Measurements from ENCODE around the gene TNNC2.
A peak's percentile ranks its signal among the peaks of the same experiment; 100 is the strongest.
"Not testable (repeated sequence)": the region's sequence is repeated elsewhere in the genome, so short reads cannot be mapped to it uniquely, and the experiment has no call there.

TNNC2 gene

DNA sequence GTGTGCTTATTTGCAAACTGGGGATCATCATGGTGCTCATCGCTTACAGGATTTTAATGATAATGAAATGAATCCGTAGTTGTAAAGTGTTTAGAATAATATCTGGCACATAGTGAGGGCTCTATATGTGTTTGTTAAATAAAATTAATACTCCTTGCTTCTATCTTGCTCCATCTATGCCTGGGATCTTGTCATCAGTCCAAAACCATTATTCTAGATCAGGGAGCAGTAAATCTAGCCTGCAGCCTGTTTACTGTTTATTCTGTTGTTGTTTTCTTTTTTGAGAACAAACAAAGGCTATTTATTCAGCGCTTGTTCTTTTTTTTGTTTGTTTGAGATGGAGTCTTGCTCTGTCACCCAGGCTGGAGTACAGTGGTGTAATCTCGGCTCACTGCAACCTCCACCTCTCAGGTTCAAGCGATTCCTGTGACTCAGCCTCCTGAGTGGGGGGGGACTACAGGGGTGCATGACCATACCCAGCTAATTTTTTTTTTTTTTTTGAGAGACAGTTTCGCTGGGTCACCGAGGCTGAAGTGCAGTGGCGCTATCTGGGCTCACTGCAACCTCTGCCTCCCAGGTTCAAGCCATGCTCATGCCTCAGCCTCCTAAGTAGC, 22.0 kb upstream of the TNNC2 start:
- no peak for DNase-seq (ENCODE audit: low read depth in 3 of 3)

DNA sequence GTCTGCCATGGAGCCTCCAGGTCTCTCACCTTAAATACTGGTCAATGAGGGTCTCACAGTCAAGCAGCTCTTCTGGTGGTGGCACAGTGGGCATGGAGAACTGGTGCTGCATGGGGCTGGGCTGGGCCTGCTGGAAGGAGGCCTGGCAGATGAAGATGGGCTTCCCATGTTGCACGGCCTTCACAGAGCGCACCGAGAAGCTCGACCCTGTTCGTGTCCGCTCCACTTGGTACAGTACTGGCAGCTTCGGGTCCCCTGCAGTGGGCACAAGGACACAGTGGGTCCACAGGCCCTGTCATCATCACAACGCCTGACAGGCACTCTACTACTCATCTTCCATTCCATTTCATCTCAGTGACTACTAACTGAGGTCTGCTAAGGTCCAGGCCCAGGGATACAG, 21.3 kb upstream of the TNNC2 start:
- DNase-seq (ENCODE audit: low read depth in 3 of 3) = no peak

DNA sequence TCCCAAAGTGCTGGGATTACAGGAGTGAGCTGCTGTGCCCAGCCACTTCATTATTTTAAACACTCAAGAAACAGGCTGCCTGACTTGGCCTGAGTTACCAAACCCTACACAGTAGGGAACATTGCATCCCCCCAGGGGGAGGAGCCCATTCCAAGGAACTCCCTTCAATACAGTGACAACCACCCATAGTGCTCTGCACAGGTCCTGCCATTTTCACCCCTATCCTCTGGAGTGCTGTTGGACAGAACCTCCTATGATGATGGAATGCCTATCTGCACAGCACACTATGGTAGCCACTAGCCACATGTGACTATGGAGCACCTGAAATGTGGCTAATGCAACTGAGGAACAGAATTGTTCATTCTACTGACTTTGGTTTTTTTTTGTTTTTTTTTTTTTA, 18.3 kb upstream of the TNNC2 start:
- DNase-seq (ENCODE audit: low read depth in 3 of 3) = no peak

DNA sequence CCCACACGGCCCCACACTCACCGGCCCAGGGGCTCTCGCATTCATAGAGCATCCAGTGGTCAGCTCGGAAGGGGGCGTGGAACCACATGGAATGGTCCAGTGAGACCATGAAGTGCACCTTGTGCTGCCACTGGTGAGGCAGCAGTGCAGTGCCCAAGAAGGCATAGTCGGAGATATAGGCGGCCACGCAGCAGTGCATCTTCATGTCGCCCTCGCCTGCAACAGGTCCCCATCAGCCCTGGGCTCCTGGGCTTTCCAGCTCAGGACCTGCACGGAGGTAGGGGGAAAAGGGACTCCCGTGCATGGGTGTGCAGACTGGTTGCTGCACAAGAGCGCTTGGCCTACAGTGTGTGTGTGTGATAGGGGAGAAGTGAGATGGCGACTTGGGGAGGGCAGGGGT, 16.4 kb upstream of the TNNC2 start:
- DNase-seq (ENCODE audit: low read depth in 3 of 3) = no peak

DNA sequence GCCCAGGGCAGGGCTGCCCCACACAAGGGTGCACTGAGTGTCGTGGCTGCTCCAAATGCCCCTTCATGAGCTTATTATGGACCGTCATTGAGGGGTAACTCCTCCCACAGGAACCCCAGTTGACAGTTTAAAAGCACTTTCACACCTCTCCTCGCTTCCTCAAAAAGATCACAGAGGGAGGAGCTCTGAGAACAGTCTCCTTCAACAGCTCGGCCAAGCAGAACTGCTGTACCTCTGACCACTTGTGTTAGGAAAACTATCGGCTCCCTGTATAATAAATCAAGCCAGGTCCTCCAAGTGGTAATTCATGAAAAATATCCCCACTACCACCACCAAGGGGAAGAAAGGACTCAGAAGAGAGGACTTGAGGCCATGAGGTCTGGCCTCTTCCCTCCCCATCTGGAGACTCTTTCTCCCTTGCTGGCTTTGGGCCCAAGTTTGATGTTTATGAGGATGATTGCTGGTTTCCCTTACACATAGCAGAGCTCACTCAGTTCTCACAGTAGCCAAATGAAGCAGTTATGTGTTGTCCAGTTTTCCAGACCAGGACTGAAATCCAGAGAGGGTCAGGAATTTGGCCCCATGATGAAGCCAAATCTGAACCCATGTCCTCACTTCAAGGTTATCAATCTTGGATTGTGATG, 15.2 kb upstream of the TNNC2 start:
- DNase-seq (ENCODE audit: low read depth in 3 of 3) = no peak

GRCh38 chr20:45841407-45842129, 14.5 kb upstream of the TNNC2 start:
- no peak for DNase-seq (ENCODE audit: low read depth in 3 of 3)

GRCh38 chr20:45840700-45841198, 13.6 kb upstream of the TNNC2 start:
- no peak for DNase-seq (ENCODE audit: low read depth in 3 of 3)

GRCh38 chr20:45836841-45837240, 9.7 kb upstream of the TNNC2 start:
- no peak for DNase-seq (ENCODE audit: low read depth in 3 of 3)

DNA sequence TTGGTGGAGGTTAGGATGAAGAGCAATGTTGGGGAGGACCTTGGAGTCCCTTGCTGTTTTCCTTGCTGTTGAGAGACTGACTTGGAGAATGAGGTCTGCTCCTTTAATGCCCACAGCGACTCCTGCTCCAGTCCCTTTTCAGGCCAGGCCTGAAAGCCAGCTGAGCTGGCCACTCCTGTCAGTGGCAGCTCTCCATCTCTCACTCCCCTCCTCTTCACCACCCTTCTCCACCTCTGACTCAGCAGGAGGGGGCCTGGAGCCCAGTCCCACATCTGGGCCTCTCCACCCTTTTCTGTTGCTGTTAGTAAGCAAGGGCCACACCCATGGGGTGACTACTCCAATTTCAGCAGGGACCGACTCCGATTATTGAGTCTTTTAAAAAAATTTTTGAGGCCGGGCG, 8.7 kb upstream of the TNNC2 start:
- DNase-seq (ENCODE audit: low read depth in 3 of 3) = no peak

GRCh38 chr20:45835329-45835765, 8.2 kb upstream of the TNNC2 start:
- DNase-seq (ENCODE audit: low read depth in 3 of 3) = no peak

- no peak for DNase-seq (ENCODE audit: low read depth in 3 of 3)
Measured at GRCh38 chr20:45834797-45835161, 7.7 kb upstream of the TNNC2 start.

GRCh38 chr20:45833883-45834796, 7.0 kb upstream of the TNNC2 start:
- DNase-seq (ENCODE audit: low read depth in 3 of 3) = no peak

- DNase-seq (ENCODE audit: low read depth in 3 of 3) = no peak
Measured at GRCh38 chr20:45833030-45833882, 6.1 kb upstream of the TNNC2 start, which contains the start of gene SNX21. SNX21 (plus strand) TSS chr20:45833799; CDS start chr20:45833920, 121 bp downstream.

DNA sequence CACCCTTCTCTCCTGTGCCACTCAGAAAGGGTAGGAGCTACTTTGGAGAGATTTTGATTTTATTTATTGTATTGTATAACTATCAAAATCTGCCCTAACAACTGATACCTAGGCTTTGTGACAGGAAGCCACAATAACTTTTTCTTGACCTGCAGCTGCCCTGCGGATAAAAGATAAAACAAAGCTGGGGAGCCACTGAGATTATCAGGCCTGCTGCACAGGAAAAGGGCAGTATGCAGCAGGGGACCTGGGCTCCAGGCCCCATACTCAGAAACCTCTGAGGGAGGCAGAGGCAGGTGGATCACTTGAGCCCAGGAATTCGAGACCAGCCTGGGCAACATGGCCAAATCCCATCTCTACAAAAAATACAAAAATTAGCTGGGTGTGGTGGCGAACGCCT, 5.5 kb upstream of the TNNC2 start:
- no peak for DNase-seq (ENCODE audit: low read depth in 3 of 3)

DNA sequence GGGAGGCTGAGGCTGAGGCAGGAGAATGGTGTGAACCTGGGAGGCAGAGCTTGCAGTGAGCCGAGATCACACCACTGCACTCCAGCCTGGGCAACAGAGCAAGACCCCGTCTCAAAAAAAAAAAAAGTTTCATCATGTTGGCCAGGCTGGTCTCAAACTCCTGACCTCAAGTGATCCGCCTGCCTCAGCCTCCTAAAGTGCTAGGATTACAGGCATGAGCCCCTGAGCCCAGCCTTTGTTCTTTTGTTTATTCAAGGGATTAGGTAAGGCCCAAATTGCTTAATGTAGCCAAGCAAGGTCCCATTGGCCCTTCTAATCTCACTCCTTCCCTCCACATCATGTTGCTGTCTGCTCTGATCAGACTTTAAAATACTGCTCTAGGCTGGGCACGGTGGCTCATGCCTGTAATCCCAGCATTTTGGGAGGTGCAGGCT, 2.6 kb upstream of the TNNC2 start:
- not testable (repeated sequence) for DNase-seq (ENCODE audit: low read depth in 3 of 3)

GRCh38 chr20:45828589-45828988, 1.5 kb upstream of the TNNC2 start:
- no peak for DNase-seq (ENCODE audit: low read depth in 3 of 3)

DNA sequence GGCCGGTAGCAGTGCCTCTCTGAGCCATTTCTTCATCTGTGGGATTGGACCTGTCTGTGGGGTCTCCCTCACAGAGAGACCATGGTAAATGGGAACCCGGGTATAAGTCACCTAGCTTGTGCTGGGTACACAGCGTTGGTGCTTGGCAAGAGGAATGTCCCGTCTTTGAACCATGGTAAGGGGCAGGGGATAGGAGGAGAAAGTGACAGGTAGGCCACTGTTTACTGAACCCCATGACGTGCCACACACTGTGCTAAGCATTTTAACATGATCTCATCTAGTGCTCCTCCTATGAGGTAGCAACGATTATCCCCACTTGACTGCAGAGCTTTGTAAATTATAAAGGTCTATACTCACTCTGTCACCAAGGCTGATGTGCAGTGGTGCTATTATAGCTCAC, 600 bp upstream of the TNNC2 start:
- no peak for DNase-seq (ENCODE audit: low read depth in 3 of 3)

DNA sequence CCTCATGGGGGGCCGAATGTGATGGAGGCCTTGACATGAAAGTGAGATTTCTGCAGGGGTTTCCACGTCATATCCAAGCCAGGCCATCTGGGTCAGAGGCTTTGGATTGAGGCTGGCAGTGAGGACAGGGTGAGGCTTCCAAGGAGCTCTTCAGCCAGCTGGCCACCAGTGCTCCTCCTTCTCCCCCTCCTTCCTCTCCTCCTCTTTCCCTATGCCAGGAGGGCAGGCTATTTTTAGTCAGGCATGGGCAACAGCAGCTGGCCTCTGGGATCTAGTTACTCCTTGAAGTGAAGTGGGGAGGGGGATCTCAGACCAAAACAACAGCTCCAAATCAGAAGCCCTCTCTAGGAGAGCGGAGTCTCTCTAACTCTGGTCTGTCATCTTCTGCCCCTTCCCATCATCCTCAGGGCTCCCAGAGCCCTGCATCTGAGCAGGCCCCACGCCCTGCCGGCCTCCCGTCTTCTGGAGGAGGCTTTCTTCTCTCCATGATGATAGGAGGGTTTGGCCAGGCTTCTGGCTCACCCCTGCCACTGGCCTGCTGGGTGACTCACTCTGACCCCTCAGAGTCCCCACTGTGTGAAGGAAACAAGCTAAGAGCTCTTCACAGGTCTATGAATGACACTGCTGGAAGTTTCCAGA, 612 bp downstream of the TNNC2 start:
- no peak for DNase-seq (ENCODE audit: low read depth in 3 of 3)

DNA sequence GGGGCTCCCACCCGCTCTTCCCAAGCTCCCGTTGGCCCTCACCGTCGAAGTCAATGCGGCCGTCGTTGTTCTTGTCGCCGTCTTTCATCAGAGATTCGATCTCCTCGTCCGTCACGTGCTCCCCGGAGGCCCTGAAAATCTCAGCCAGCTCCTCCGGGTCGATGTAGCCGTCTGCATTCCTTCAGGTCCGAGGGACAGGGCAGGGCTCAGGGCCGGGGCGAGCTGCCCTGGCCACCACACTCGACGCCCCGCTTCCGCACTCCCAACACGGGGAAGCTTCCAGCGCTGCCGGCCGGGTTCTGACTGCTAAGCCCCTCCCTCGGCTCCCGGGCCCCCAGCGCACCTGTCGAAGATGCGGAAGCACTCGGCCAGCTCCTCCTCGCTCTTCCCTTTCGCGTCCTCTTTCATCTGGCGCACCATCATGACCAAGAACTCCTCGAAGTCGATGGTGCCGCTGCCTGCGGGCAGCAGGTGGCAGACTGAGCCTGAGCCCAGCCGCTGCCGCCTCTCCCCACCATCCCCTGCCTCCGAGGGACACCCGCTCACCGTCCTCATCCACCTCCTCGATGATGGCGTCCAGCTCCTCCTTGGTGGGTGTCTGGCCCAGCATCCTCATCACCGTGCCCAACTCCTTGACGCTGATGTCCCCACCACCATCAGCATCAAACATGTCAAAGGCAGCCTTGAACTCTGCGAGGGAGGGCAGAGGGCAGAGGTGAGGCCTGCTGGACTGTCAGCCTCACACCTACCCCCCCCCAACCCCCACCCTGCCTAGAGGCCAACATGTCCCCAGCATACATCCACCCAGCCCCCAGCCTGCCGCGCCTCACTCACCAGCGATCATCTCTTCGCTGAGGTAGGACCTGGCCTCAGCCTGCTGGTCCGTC, 2.9 kb downstream of the TNNC2 start:
- peak in 2 of 3 experiments; percentile 29 to 32 for DNase-seq (ENCODE audit: low read depth in 3 of 3)
